ENCODE data around the gene RHPN2.
"Not testable (repeated sequence)": the region's sequence is repeated elsewhere in the genome, so short reads cannot be mapped to it uniquely, and the experiment has no call there.

DNA sequence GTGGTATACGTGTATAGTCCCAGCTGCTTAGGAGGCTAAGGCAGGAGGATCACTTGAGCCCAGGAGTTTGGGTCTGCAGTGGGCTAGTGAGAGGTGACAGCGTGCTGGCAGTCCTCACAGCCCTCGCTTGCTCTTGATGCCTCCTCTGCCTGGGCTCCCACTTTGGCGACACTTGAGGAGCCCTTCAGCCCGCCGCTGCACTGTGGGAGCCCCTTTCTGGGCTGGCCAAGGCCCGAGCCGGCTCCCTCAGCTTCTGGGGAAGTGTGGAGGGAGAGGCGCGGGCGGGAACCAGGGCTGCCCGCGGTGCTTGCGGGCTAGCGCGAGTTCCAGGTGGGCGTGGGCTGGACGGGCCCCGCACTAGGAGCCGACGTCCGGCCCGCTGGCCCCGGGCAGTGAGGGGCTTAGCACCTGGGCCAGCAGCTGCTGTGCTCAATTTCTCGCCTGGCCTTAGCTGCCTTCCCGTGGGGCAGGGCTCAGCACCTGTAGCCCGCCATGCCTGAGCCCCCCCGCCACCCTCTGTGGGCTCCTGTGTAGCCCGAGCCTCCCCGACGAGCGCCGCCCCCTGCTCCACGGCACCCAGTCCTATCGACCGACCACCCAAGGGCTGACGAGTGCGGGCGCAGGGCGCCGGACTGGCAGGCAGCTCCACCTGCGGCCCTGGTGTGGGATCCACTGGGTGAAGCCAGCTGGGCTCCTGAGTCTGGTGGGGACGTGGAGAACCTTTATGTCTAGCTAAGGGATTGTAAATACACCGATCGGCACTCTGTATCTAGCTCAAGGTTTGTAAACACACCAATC is 28.1 kb downstream of the RHPN2 start:
- TF ChIP-seq, protein P1, sequence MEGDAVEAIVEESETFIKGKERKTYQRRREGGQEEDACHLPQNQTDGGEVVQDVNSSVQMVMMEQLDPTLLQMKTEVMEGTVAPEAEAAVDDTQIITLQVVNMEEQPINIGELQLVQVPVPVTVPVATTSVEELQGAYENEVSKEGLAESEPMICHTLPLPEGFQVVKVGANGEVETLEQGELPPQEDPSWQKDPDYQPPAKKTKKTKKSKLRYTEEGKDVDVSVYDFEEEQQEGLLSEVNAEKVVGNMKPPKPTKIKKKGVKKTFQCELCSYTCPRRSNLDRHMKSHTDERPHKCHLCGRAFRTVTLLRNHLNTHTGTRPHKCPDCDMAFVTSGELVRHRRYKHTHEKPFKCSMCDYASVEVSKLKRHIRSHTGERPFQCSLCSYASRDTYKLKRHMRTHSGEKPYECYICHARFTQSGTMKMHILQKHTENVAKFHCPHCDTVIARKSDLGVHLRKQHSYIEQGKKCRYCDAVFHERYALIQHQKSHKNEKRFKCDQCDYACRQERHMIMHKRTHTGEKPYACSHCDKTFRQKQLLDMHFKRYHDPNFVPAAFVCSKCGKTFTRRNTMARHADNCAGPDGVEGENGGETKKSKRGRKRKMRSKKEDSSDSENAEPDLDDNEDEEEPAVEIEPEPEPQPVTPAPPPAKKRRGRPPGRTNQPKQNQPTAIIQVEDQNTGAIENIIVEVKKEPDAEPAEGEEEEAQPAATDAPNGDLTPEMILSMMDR (conservative IDR thresholded peaks at IDR 0.05; ENCODE audit: low read length) = not testable (repeated sequence)
- not testable (repeated sequence) for TF ChIP-seq EZH2phosphoT487 (IDR thresholded peaks at IDR 0.05; ENCODE audit: borderline replicate concordance)

Data from Loucy (cell line).